ENCODE data around the gene NAA40.

Gene NAA40

DNA sequence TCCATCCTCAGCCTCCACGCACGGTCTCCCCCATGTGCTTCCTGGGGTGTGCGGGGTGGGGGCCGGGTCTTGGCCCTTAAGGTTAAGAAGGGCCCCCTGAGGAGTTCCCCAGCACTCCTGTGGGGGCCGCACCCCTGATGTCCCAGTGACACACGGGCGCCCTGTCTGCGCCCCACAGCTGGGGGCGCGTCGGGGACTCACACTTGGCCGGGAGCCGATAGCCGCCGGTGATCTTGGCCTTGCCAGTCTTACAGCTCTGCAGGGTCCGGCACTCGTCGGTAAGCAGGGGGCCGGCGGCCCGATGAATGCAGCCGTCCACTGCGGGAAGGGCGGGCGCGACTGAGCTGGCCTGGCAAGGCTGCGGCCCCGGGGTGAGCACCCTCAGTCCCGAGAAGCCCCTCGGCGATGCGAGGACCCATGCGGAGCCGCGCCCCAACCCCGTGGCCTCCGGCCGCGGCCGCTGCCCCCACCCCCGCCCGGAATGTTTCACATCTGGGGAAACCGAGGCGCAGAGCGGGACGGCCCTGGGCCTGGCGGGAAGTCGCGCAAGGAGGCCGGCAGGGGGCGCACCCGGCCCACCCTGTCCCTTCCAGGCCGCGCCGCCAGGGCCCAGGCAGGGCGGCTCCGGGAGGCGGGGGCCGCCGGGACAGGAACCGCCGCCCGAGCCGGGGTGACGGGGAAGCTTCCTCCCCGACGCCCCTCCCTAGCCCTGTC is 61.4 kb downstream of the NAA40 start:
- TF ChIP-seq, protein P1, sequence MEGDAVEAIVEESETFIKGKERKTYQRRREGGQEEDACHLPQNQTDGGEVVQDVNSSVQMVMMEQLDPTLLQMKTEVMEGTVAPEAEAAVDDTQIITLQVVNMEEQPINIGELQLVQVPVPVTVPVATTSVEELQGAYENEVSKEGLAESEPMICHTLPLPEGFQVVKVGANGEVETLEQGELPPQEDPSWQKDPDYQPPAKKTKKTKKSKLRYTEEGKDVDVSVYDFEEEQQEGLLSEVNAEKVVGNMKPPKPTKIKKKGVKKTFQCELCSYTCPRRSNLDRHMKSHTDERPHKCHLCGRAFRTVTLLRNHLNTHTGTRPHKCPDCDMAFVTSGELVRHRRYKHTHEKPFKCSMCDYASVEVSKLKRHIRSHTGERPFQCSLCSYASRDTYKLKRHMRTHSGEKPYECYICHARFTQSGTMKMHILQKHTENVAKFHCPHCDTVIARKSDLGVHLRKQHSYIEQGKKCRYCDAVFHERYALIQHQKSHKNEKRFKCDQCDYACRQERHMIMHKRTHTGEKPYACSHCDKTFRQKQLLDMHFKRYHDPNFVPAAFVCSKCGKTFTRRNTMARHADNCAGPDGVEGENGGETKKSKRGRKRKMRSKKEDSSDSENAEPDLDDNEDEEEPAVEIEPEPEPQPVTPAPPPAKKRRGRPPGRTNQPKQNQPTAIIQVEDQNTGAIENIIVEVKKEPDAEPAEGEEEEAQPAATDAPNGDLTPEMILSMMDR (conservative IDR thresholded peaks at IDR 0.05), result peak; percentile 100
- H3K27ac ChIP-seq, result peak overlapping the region; percentile 74

DNA sequence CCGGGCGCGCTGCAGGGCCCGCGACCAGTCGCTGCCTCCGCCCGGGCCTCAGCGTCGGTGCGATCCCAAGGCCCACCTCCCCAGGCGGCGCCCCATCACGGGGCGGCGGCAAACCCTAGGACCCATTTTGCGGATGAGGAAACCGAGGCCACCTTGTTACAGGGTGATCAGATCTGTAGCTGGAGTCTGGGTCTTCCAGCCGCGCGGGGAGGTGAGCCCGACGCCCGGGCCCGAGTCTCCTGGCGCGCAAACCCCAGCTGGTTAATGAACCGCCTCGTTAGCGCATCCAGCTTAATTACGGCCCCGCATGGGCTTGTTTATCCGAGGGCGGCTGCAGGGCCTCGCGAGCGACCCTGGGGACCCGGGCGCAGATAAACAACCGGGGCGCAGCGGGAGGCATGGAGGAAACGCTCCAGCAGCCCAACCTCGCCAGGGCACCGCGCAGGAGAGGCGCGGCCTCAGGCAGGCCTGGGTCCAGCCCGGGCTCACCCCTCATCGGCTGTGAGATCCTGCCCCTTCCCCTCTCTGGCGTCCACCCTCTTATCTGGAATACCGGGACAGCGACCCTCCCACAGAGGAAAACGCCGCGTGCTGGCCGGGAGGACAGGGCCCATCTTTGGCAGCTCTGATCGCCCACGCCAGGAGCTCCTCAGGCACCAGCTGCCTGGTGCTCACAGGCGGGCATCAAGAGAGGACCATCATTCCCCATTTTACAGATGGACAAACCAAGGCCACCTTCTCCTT is 62.1 kb downstream of the NAA40 start:
- TF ChIP-seq, protein P1 (conservative IDR thresholded peaks at IDR 0.05), result no peak; the same call in 1 of the 2 replicates
- peak overlapping the region; percentile 74; the same call in 1 of the 2 replicates for H3K27ac ChIP-seq

DNA sequence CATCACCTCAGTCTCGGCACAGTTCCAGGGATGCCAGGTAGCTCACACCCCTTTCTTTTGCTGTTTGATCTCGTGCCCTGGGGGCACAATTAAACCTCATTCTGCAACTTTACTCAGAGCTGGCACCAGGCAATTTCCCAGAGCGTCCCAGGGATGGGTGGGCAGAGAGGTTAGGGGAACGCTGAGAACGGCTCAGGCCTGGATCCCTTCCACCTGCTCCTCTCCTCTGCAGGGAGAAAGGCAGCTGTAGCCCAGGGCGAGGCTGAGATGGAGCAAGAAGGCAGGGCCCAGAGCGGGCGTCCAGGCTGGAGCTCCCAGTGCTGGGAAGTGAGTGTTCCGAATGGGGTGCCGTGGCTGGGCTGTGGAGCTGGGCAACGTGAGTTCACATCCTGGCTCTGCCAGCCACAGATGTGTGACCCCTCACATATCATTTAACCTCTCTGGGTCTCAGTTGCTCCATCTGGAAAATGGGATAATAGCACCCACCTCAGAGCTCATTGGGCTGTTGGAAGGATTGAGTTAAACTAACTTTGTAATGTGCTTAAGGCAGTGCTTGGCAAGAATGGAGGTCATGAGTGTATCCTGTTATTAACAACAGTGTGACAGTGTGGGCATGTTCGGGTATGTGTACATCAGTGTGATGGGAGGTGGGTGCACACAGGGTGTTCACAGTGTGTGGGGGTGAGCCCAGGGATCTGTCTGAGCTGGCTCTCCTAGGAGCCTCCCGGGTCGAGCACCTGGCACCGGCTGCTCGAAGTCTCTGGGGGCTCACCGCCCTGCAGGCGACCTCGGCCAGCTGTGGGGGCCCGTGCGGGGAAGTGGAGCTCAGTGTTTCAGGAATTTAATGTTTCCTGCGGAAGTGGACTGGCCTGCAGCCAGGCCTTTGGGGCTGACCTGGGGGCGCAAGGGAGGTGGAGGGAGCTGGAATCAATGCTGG is 63.0 kb downstream of the NAA40 start:
- peak overlapping the region; percentile 74 for H3K27ac ChIP-seq
- TF ChIP-seq, protein P1 (conservative IDR thresholded peaks at IDR 0.05), result no peak

DNA sequence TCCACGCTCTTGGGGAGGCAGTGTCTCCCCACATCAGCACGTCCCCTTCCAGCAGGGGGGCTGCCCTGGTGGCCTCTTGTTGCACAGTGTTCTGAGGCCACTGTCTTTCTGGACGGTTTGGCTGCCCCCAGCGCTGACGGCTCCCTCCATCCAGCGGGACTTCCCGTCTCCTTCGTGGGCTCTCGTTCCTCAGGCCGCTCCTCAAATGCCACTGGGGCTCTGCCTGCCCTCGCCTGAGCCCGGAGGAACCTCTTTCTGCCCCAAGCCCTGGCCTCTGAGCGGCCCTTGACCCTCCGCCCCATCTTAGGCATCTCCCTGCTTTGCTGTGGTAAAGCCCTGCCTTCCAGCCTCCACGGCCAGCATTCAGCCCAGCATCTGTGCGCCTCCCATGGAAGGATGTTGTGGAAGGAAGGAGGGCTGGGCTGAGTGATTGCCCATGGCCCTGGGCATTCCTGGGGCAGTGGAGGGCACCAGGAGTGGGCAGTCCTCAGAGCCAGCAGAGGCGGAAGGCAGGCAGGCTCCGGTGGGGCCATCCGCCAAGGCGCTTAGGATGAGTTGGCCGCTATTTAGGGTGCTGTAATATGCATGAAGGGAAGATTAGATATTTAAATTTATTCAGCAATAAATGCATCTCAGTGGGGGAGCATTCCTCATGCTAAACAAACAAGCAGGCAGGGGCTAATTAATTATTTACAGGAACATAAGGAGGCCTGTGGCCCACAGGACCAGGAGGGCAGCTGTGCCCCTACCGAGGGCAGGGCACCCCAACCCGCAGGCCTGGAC is 65.2 kb downstream of the NAA40 start:
- H3K27ac ChIP-seq, result peak overlapping the region; percentile 74; the same call in 1 of the 2 replicates
- TF ChIP-seq, protein P1 (conservative IDR thresholded peaks at IDR 0.05), result no peak

DNA sequence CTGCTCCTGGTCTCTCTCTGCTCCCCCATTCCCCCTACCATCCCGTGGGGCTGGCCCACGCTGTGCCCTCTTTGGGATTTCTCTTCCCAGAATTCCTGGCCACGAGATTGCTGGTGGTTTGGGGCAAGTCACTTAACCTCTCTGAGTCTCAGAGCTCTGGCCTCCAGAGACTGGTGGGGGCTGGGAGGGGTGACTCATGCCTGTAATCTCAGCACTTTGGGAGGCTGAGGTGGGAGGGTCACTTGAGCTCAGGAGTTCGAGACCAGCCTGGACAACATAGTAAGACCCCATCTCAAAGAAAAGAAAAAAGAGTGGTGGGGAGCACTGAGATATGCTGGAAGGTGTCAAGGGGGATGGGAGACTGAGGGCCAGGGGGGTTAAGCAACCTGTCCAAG is 65.8 kb downstream of the NAA40 start:
- TF ChIP-seq, protein P1 (conservative IDR thresholded peaks at IDR 0.05), result no peak
- H3K27ac ChIP-seq, result peak overlapping the region; percentile 74; the same call in 1 of the 2 replicates

DNA sequence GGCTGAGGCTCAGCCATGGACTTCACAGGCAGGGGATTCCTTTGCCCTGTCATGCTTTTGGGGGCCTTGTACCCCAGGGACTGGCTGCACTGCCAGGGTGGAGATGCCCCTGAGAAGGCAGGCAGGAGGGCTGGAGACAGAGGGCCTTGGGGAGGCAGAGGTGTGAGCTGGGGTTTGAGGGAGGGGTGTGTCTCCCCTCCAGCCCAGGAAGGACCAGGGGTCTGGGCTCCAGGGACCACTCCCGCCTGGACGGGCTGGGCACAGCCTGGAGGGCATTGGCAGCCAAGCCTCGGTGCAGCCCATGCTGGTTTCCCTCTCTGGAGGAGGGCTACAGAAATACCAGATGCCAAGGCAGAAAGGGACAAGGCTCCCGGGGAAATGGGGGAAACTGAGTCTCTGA is 66.9 kb downstream of the NAA40 start:
- H3K27ac ChIP-seq, result no peak overlapping the region
- TF ChIP-seq, protein P1 (conservative IDR thresholded peaks at IDR 0.05), result no peak
